HG03097 (cell line): Measurements from ENCODE around the gene WBP4.
"Not testable (repeated sequence)": the region's sequence is repeated elsewhere in the genome, so short reads cannot be mapped to it uniquely, and the experiment has no call there.

Experiments
- ATAC-seq: cut with Tn5 transposase; IDR thresholded peaks from one replicate; pipeline ENCODE4 v1.9.1; 2021; ENCODE audit not compliant: unreplicated experiment, low FRiP score

WBP4 gene

DNA sequence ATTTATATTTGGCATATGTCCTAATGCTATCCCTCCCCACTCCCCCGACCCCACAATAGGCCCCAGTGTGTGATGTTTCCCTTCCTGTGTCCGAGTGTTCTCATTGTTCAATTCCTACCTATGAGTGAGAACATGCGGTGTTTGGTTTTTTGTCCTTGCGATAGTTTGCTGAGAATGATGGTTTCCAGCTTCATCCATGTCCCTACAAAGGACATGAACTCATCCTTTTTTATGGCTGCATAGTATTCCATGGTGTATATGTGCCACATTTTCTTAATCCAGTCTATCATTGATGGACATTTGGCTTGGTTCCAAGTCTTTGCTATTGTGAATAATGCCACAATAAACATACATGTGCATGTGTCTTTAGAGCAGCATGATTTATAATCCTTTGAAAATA is 18.9 kb upstream of the WBP4 start:
- not testable (repeated sequence) for ATAC-seq

DNA sequence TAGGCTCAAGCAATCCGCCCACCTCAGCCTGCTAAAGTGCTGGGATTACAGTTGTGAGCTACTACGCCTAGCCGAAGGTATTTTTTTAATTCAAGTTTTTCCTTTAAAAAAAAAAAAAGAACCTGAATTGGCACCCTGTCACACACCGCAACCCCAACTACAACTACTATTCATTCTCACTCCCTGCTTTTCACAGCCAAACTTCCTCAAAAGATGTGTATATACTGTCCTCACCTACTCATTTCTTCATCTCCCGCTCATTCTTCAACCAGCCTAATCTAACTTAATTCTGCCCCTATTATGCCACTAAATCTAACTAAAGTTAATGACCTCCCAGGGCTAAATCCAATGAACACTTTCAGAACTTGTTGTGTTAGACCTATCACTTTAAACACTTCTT is 12.7 kb upstream of the WBP4 start:
- ATAC-seq, result no peak

DNA sequence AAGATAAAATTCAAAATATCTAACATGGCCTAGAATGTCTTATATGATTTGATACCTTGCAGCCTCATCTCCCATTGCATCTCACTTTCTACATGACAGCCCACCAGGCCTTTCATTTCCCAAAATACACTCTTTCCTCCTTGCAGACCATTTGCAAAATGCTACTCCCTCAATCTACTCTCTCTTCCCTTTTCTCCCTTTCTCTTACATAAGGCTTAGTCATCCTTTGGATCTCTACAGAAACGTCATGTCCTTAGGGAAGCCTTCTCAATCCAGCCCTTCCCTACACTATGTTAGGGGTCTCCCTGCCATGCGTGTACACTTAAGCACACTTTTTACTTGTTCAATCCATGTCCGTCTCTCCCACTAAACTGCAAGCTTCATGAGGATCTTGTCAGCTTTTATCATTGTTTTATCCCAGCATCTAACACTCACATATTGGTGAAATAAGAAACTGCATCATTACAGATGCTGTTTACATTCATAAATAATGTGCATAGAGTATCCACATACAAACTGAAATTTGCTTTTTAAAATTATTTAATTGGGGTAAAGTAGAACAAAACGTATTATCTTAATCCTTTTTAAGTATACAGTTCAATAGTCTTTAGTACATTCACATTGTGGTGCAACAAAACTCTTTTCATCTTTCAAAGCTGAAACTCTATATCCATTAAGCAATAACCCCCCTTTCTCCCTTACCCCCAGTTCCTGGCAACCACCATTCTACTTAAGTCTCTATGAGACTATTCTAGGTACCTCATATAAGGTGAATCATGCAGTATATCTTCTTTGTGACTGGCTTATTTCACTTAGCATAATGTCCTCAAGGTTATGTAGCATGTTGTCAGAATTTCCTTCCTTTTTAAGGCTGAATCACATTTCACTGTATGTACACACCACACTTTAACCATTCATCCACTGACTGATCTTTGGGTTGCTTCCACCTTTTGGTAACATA is 11.5 kb upstream of the WBP4 start:
- no peak for ATAC-seq

DNA sequence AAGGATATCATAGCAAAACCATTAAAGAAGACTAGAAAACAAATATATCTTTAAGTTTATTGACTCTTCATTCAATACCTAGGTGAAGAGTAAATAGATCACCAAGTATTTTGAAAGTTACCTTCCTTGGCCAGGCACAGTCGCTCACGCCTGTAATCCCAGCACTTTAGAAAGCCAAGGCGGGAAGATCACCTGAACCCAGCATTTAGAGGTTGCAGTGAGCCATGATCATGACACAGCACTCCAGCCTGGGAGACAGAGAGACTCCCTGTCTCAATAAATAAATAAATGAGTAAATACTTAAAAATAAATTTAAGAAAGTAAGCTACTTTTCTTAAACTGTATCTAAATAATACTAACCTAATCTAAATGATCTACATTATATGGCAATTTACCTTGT is 8.9 kb upstream of the WBP4 start:
- ATAC-seq, result no peak

- ATAC-seq, result peak; percentile 61
These were observed 7.9 kb upstream of the WBP4 start for GRCh38 chr13:41053384-41053826.

DNA sequence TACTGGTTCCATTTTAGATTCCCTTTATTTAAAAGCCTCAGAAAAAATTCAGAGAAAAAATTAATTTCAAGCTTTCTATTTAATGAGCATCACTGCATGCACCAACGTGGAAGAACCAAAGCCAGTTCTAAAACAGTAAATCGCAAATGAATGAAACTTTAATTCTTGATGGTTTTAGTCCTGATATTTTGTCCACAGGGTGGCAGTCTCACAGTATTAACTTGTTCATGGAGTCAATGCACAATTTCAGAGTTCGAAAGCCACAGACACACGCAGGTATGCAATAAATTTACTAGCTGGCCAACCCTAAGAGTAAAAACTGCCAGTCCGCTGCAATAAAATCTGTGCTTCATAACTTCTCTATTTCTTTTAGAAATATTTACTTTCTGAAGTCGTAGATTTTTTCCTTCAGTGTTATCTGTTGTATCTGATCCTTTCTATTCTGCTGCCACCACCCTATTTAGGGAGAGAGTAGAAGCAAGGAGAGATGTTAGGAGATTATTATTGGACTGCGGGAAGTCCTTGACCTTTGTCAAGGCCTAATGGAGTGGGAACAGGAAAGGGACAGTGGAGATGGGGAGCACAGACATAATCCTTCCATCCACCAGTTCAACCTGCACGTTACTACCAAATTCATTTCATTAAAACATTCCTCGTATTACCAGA is 7.0 kb upstream of the WBP4 start:
- ATAC-seq, result no peak

DNA sequence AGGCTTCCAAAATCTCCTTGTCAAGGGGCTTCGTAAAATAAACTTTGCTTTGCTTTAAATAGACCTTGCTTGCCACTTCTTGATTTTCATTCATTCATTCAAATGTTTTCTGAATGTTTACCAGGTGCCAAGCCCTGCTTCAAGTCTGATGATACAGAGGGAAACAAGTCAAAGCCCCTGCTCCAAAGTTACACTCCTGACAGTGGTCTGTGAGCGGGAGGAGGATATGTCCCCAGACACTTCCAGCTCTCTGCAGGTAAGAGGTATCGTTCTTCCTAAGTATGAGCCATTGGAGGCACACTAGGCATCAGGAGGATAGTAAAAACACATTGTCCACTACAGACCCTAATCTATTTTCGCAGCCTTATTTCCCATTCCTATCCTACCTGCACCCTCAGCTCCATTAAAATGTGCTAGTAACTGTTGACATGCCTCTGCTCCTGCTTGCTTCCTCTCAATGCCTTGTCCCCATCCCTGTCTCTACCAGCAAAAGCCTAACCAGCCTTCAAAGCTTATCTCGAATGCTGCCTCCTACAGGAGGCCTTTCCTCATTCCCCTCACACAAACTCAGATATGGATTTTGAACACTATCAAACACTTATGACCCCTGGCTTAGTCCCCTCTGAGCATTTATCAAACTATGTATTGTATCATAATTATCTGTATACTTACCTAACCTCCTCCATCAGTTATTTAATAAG is 6.2 kb upstream of the WBP4 start:
- ATAC-seq, result no peak

DNA sequence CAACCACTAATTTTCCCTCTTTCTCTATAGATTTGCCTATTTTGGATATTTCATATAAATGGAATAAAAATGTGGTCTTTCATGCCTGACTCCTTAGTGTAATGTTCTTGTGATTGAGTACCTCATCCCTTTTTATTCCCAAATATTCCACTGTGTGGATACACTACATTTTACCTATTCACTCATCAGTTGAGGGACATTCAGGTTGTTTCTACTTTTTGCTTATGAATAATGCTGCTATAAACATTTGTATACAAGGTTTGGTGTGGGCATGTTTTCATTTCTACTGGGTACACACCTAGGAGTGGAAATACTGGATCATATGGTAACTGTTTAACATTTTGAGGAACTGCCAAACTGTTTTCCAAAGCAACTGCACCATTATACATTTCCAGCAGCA is 5.1 kb upstream of the WBP4 start:
- ATAC-seq, result no peak

DNA sequence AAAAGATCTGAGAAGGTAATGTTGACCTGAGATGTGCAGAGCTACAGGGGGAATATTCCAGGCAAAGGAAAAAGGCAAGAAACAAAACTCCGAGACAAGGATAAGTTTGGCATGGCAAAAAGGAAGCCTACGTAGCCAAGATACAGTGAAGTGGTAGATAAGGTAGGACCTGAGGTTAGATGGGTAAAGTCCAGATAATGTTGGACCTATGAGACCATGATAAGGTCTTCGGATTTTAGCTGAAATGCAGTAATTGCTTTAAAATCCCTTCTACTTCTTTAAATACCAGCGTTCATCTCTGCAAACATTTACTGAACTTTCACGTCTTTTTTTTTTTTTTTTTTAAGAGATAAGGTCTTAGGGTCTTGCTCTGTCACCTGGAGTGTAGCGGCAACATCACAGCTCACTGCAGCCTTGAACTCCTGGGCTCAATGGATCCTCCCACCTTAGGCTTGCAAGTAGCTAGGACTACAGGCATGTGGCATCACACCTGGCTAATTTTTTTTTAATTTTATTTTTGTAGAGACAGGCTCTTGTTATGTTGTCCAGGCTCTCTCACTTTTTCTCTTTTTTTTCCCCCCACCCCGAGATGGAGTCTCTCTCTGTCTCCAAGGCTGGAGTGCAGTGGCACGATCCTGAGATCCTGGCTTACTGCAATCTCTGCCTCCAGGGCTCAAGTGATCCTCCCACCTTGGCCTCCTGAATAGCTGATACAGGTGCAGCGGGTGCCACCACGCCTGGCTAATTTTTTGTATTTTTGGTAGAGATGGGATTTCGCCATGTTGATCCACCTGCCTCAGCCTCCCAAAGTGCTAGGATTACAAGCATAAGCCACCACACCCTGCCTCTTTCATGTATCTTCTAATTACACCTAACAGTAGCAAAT is 4.2 kb upstream of the WBP4 start:
- ATAC-seq, result no peak

GRCh38 chr13:41058295-41059070 is 2.8 kb upstream of the WBP4 start:
- no peak for ATAC-seq

GRCh38 chr13:41059456-41060081 is 1.7 kb upstream of the WBP4 start:
- no peak for ATAC-seq

- peak; percentile 38 for ATAC-seq
These were observed 1.1 kb upstream of the WBP4 start for GRCh38 chr13:41060082-41060723.

DNA sequence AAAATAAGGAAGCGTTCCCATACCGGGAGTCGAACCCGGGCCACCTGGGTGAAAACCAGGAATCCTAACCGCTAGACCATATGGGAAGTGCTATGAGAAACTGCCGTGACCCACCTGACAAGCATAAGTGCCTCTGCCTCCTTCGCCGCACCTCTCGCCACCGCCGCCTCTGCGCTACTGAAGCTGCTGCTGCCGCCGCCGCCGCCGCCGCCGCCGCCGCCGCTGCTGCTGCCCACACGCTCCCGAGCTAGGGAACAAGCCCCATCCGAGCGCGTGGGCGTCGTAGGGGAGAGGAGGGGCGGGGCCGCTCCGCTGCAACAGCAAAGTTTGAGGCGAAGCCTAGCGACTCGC is 610 bp upstream of the WBP4 start:
- peak; percentile 12 for ATAC-seq

- ATAC-seq, result peak; percentile 15
These were observed 867 bp downstream of the WBP4 start for GRCh38 chr13:41061914-41062837.

GRCh38 chr13:41064493-41064892 is 3.2 kb downstream of the WBP4 start:
- no peak for ATAC-seq

DNA sequence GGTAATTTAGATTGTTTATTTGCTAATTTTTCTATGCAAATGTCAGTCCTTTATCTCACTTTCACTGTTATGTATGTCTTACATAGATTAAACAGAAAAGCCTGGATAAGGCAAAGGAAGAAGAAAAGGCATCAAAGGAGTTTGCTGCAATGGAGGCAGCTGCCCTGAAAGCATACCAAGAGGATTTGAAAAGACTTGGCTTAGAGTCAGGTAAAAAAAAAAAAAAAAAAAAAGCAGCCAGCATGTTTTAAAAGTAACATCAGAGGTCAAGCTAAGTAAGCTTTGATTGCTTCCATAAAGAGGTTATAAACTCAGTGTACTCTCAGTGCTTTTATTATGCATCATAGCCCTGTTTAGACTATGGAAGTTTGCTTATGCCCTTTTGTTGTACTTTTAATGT is 3.8 kb downstream of the WBP4 start:
- ATAC-seq, result no peak

GRCh38 chr13:41074523-41074922 is 13.2 kb downstream of the WBP4 start:
- no peak for ATAC-seq

- no peak for ATAC-seq
These were observed 13.7 kb downstream of the WBP4 start for GRCh38 chr13:41075034-41075433.
